ENCODE results near the gene METTL16.

Gene METTL16

DNA sequence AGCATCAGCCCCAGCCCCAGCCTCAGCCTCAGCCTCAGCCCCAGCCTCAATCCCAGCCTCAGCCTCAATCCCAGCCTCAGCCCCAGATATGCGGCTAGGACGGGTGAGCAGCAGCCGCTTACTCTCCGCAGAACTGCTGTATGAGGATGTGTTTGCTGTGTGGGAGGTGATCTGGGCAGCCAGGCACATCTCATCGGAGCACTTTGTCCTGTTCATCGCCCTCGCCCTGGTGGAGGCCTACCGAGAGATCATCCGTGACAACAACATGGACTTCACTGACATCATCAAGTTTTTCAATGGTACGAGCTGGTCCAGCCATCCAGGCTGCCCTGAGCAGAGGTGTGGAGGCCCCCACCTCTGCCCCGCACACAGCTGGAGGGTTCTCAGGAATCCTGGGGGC is 132.8 kb downstream of the METTL16 start:
- no peak for DNase-seq

DNA sequence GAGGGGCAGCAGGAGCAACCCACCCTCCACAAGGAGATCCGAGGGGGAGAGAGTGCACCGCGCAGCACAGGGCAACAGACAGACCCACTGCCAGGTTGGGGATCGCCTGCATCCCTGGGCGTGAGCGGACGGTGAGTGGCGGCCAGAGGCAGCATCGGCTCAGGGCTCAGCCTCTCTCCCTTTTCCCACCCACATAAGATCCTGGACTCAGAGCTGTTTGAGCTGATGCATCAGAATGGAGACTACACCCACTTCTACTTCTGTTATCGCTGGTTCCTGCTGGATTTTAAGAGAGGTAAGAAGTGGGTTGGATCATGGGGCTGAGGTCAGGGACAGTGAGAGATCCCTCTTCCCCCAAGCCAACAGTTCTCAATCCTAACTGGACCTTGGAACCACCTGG is 134.0 kb downstream of the METTL16 start:
- no peak for DNase-seq

DNA sequence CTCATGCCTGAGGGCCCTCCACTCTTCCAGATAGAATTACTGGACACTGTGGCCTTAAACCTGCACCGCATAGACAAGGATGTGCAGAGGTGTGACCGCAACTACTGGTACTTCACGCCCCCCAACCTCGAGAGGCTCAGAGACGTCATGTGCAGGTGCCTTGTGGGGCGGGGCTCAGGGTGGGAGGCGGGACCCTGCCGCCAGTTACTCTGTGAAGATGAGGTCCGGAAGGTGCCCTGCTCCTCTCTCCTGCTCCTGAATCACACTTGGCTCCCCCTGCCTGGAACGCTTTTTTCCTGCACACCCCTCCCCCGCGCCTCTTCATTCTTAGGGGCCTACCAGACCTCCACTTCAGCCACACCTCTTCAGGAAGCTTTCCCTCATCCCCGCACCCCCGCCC is 135.6 kb downstream of the METTL16 start:
- no peak for DNase-seq

DNA sequence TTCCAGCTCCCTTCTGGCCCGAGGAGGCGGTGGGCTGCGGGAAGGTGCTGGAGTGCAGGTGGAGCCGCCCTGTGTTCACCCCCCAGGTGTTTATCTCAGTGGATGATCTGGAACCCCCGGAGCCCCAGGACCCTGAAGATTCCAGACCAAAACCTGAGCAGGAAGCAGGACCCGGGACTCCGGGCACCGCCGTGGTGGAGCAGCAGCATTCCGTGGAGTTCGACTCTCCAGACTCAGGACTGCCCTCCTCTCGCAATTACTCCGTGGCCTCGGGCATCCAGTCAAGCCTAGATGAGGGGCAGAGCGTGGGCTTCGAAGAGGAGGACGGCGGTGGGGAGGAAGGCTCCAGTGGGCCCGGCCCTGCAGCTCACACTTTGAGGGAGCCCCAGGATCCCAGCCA is 136.3 kb downstream of the METTL16 start:
- no peak for DNase-seq

DNA sequence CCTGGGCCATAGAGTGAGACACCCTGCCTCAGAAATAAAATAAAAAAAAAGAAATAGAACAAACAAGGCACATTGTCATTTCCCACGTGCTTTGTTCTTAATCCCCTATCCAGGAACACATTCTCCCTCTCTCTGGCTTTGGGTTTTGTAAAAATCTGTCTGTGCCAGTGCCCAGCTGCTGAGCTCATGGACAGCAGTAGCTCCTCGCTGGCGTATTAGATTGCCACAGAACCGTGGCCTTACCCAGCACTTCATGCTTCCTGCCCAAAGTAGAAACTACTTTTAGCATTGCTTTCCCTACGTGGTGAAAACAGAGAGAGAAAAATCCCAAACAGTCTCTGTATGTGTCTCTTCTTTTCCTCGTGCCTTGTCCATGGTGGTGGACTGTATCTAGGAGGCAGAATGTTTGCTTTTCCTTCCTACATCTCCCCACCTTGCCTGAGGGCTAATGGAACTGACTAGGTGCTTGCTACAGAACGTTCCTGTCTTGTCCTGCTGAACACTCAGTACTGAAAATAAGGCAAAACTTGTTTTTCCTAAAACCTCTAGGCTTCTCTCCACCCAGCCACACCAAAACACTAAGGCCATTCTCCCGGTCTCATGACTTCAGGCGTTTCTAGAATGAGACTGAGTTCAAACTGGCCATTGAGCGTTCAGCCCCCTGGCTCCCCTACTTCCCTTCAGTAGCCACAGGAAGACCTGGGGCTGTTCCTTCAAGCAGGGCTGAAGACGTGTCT is 137.0 kb downstream of the METTL16 start:
- DNase-seq = no peak

DNA sequence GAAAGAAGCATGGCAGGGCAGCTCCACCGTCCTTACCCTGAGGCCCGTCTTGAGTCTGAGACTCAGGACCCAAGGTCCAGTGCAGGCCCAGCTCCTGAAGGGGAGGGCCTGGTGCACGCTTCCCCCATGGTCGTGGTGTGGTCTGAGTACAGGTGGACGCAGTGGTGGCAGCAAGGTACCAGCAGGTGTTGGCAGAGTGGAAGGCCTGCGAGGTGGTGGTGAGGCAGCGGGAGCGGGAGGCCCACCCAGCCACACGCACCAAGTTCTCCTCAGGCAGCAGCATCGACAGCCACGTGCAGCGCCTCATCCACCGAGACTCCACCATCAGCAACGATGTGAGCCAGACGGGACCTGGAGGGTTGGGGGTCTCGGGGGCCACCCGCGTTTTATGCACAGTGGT is 138.5 kb downstream of the METTL16 start:
- no peak for DNase-seq

DNA sequence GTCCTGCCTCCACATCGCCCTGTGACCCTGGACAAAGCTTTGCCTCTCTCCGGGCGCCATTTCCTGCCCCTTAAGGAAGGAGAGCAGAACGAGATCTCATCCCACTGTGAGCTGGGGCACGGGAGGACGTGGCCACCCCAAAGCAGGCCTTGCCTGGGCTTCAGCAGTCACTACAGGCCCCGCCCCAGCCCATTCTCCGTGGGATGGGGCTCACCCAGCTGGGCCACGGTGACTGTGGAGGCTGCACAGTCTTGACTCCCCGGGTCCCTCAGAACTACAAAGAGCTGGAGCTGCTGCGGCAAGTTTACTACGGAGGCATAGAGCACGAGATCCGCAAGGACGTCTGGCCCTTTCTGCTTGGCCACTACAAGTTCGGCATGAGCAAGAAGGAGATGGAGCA is 139.0 kb downstream of the METTL16 start:
- DNase-seq = no peak

DNA sequence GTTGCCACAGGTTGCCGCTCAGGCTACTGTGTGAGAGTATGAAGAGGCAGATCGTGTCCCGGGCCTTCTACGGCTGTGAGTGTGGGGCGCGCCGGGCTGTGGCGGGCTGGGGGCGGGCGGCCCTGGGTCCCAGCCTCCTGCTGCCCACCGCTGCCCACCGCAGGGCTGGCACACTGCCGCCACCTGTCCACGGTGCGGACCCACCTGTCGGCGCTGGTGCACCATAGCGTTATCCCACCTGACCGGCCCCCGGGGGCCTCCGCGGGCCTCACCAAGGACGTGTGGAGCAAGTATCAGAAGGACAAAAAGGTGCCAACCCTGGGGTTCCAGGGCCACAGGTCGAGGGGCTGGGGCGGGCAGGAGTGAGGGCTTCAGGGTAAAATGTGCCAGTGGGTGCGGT is 139.5 kb downstream of the METTL16 start:
- DNase-seq = no peak

DNA sequence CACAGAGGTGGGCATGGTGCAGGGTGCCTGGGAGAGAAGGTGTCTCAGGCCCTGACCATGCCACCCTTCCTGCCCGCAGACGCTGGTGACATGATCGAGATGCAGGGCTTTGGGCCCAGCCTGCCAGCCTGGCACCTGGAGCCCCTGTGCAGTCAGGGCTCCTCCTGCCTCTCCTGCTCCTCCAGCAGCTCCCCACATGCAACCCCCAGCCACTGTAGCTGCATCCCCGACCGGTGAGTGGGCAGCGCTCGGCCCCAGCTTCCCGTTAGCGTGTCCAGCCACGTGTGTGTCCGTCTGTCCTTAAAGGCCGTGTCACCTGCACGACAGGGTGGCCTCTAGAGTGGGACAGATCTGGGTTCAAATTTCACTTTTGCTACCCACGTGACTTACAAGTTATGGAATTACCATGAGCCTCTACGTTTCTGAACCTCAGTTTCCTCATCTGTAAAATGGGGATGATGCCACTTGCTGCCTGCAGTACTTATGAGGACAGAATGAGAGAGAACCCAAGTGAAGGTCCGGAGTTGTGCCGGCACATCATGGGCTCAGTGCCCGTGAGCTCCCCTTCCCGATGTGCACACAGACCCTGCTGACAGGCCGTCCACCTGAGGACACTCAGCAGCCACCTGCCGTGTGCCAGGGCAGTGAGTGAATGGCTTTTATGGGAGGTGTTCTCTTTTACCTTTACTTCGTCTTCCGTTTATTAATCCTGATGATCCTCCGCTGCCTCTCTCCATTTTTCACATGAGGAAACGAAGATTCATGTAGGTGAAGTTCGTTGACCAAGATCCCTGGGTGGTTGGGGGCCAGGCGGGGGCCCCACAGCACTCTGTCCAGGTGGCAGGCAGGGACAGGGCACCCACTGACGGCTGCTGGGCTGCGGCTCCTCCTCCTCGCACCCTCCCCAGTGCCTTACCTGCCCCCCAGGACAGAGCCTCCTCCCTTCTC is 140.2 kb downstream of the METTL16 start:
- no peak for DNase-seq

DNA sequence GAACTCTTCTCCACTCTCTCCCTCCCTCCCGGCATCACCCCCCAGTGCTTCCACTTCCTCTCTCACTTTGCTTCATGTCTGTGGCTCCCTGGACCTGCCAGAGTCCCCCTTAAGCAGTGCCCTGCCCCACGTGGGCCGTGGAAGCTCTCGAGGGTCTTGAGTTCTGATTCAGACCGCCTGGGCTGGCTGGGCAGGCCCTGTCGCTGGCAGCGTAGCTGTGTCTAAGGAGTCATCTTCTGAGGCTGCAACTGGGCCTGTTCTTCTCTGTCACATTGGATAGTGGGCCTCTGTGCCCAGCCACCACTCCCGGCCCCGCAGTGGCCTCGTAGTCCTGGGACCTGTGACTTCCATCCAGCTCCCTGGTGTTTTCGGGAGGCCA is 141.5 kb downstream of the METTL16 start:
- DNase-seq = no peak

DNA sequence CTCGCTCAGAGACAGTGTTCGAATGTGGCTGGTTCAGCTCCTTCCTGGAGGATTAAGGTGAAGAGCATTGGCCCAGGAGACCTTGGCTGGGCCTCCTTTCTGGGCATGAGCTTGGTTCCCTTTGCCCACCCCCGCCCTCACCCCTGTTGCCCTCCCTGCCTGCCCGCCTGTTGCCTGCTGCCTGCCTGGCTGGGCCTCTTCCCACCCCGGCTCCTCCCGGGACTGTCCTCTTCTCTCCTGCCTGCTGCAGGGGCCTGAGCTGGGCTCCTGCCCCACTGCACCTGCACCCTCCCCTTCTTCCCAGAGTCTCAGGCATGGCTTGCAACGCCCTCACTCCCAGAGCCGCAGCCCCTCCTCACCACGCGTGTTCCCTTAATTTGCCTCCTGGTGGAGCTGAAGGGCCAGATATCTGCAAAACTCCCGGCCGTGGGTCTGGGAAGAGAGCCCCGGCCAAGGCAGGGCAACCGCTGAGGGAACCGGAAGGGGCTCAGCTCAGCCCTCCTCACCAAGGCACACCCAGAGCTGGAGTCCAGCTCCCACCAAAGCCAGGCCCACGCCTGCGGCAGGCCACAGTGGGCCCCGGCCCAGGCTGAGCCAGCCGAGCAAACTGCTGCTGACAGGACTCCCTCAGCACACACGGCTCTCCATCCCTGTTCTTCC is 142.0 kb downstream of the METTL16 start:
- no peak for DNase-seq

DNA sequence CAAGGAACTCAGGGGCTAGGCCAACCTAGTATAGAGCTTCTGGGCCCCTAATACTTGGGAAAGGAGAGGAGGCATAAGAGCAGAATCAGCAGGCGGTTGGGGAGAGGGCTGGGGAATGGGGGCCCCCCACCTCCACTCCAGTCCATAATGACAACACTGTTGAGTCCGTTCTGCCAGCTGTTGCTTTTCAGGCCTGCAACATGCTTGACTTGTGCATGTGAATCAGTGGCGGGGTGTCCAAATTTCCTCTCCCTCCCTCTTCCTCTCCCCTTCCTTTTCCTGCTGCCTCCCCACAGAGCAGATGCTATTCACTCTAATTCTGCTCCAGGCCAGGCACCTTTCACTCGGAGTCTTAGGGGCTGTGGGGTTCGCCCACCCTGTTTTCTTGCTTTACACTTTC is 142.6 kb downstream of the METTL16 start:
- DNase-seq = no peak

DNA sequence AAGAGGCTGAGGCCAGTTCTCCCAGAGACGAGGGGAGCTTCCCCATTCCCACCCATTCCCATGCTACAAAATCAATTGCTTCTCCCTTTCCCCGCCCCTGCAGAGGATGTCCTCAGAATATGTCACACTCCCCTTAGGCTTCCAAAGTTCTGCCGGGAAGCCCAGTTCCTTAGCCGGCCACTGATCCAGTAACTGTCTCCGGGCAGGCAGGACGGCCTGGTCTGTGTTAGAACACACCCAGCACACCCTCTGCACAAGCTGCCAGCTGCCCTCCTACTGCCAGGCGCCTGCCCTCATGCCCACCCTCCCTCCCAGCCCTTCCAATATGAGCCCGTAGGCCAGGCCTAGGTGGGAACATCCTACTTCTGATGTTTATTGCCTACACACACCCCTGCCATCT is 143.3 kb downstream of the METTL16 start:
- no peak for DNase-seq

DNA sequence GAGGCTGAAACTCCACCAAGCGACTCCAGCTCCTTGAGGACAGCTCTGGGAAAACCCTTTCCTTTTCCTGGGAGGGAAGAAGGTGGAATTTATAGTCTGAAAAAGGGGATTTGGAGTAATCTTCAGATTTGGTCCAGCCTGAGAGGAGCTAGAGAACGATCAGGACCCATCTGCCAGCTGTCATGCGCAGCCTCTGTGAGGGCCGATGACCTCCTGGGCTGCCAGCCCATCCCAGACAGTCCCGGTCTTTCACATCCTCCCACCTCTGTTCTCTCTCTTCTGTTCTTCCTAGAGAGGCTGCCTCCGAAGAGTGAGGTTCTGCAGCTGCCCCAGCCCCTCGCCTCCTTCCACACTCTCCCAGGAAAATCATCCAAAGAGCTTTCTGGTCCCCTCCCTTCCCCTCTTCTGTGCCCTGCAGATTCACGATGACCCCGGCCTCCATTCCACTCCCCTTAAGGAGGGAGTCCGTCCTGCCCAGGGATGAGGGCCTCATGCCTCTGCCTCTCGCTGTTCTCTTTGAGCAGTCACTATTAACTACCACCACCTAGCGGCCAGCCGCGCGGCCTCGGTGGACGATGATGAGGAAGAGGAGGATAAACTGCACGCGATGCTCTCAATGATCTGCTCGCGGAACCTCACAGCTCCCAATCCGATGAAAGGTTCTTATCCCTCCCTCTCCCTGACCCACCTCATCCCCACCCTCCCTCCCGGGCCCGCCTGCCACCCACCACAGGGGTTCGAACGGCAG is 144.8 kb downstream of the METTL16 start:
- no peak for DNase-seq
